Keratinocyte (primary cell): Measurements from ENCODE around the gene EPRS1. TPM values are rescaled to one million over a fixed set of nuclear protein-coding genes. Genes with fewer than 3 reads are reported as not detected.

Experiments used
- DNase-seq: peaks from one replicate; pipeline ENCODE4 v3.0.0-alpha.2; 2011; ENCODE audit warnings: low read depth, missing footprints, low spot score
- FAIRE-seq: peaks from 2 replicates; lab custom pipeline; 2011; peaks lifted over from hg19 to GRCh38; lab: Jason Lieb, UNC
- H2AFZ ChIP-seq: 2 replicates; pipeline ENCODE4 v1.6.0; 2012; ENCODE audit warnings: low read length, control low read depth, inconsistent platforms; ENCODE audit not compliant: control insufficient read depth
- H3K27ac ChIP-seq: 2 replicates; pipeline ENCODE4 v1.5.1; 2011; ENCODE audit warnings: low read length; ENCODE audit not compliant: control insufficient read depth, insufficient read depth
- H3K27me3 ChIP-seq: 3 replicates; pipeline ENCODE4 v1.6.0; 2011; ENCODE audit warnings: low read length; ENCODE audit not compliant: control insufficient read depth, insufficient read depth; ENCODE audit errors: extremely low read depth
- H3K36me3 ChIP-seq, 2 experiments: 2 replicates in 1 of 2; 3 replicates in 1 of 2; pipeline ENCODE4 v1.5.1; 2011; ENCODE audit warnings: low read length in 2 of 2, mild to moderate bottlenecking in 1 of 2; ENCODE audit not compliant: control insufficient read depth in 2 of 2, insufficient read depth in 2 of 2; ENCODE audit errors: extremely low read depth in 1 of 2
- H3K4me1 ChIP-seq: 3 replicates; pipeline ENCODE4 v1.5.1; 2011; ENCODE audit warnings: low read length; ENCODE audit not compliant: control insufficient read depth, insufficient read depth; ENCODE audit errors: extremely low read depth
- H3K4me2 ChIP-seq: 3 replicates; pipeline ENCODE4 v1.6.0; 2011; ENCODE audit warnings: low read depth, low read length; ENCODE audit not compliant: control insufficient read depth, insufficient read depth; ENCODE audit errors: extremely low read depth
- H3K4me3 ChIP-seq, 3 experiments: fragments of 200-600 bp in 1 of 3; sonication (generic) in 1 of 3; 2 replicates in 2 of 3; 3 replicates in 1 of 3; pipeline ENCODE4 v1.5.1; 2011 to 2016; ENCODE audit warnings: low read length in 3 of 3, mild to moderate bottlenecking in 3 of 3, control low read depth in 2 of 3, inconsistent platforms in 1 of 3, low read depth in 1 of 3, mixed read lengths in 1 of 3, mixed run types in 1 of 3, moderate library complexity in 1 of 3; ENCODE audit not compliant: control insufficient read depth in 2 of 3, insufficient read depth in 2 of 3; ENCODE audit errors: extremely low read depth in 1 of 3
- H3K79me2 ChIP-seq: 2 replicates; pipeline ENCODE4 v1.6.0; 2012; ENCODE audit warnings: low read length; ENCODE audit not compliant: control insufficient read depth, insufficient read depth
- H3K9ac ChIP-seq: 3 replicates; pipeline ENCODE4 v1.6.0; 2011; ENCODE audit warnings: low read length; ENCODE audit not compliant: control insufficient read depth, insufficient read depth; ENCODE audit errors: extremely low read depth
- H3K9me1 ChIP-seq: 3 replicates; pipeline ENCODE4 v1.6.0; 2011; ENCODE audit warnings: low read length; ENCODE audit not compliant: control insufficient read depth, insufficient read depth; ENCODE audit errors: extremely low read depth
- H3K9me3 ChIP-seq: 2 replicates; pipeline ENCODE4 v1.5.1; 2012; ENCODE audit warnings: low read depth, low read length; ENCODE audit not compliant: control insufficient read depth
- H4K20me1 ChIP-seq: 3 replicates; pipeline ENCODE4 v1.6.0; 2011; ENCODE audit warnings: low read length; ENCODE audit not compliant: control insufficient read depth, insufficient read depth; ENCODE audit errors: extremely low read depth
- EZH2 ChIP-seq: IDR thresholded peaks from one replicate; pipeline ENCODE4 v1.6.1; 2012; ENCODE audit warnings: inconsistent platforms, mild to moderate bottlenecking, low read length, moderate library complexity
- dilution Hi-C: fragments of 300-500 bp; cut with MboI; formaldehyde crosslinking; loops from one replicate; pipeline ENCODE4 v1.7.0; 2020; ENCODE audit warnings: low sequenced_read_pairs; ENCODE audit not compliant: extremely low pct_ligation_motif_present
- polyA plus RNA-seq, 5 experiments: library from polyadenylated mRNA; depleted of rRNA in 3 of 5; stranded (reverse) in 3 of 5; stranded (forward) in 1 of 5; unstranded in 1 of 5; fragments of >200 nt; gene quantifications; 1 replicate in 1 of 5; 2 replicates in 3 of 5; 3 replicates in 1 of 5; pipeline versions ENCODE4 v1.2.1 to v1.2.3, GENCODE V29; 2011 to 2012; ENCODE audit warnings: missing spikeins in 2 of 5, low read depth in 1 of 5, low replicate concordance in 1 of 5
- TF ChIP-seq, protein P1 (sequence below), 3 experiments: IDR thresholded peaks in 1 of 3; conservative IDR thresholded peaks in 1 of 3; optimal IDR thresholded peaks in 1 of 3; 2 replicates in 2 of 3; 3 replicates in 1 of 3; pipeline versions ENCODE3 to v1.5.1; 2011; ENCODE audit warnings: low read length in 3 of 3, mild to moderate bottlenecking in 3 of 3, moderate library complexity in 2 of 3, control low read depth in 1 of 3, inconsistent platforms in 1 of 3; ENCODE audit not compliant: insufficient read depth in 2 of 3; ENCODE audit errors: extremely low read depth in 1 of 3

EPRS1 gene
- polyA plus RNA-seq, 1 donor (not counting 4 experiments of a cell fraction or from before 2014, with no cell fraction given): 96.3 TPM

DNA sequence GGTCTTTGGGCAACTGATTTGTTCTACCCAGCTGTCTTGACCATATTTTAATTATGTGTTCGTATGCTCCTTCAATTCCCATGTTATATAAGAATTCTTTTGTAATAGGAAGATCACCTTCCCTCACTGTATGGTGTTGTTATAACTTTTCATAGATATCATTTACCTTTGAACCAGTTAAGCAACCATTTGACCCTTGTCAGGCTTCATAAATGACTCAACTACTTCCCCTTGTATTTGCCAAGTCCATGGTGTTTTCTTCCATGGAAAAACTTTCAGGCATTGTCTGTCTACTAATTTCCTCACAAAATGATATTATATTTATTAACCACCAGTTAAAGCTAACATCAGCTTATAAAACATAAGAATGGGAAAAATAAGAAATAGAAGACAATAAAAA is 38.2 kb upstream of the EPRS1 start:
- Histone ChIP-seq H3K4me3 (no peak overlapping the region), H3K9me3 (no peaks in the 10 kb centered on the region), H3K9ac (no peak overlapping the region), H3K27ac (no peak overlapping the region), H3K4me1 (no peaks in the 10 kb centered on the region), H3K36me3 (peaks cover 0 to 2% of the 10 kb centered on the region in 2 experiments), H2AFZ (no peak overlapping the region), H3K27me3 (no peaks in the 10 kb centered on the region), H4K20me1 (no peaks in the 10 kb centered on the region), H3K9me1 (no peaks in the 10 kb centered on the region), H3K79me2 (peaks cover 13% of the 10 kb centered on the region), H3K4me2 (no peak overlapping the region)
- dilution Hi-C loops: no loop called here
- no peak for FAIRE-seq
- DNase-seq: no peak
- TF ChIP-seq EZH2: no peak
- TF ChIP-seq, protein P1, sequence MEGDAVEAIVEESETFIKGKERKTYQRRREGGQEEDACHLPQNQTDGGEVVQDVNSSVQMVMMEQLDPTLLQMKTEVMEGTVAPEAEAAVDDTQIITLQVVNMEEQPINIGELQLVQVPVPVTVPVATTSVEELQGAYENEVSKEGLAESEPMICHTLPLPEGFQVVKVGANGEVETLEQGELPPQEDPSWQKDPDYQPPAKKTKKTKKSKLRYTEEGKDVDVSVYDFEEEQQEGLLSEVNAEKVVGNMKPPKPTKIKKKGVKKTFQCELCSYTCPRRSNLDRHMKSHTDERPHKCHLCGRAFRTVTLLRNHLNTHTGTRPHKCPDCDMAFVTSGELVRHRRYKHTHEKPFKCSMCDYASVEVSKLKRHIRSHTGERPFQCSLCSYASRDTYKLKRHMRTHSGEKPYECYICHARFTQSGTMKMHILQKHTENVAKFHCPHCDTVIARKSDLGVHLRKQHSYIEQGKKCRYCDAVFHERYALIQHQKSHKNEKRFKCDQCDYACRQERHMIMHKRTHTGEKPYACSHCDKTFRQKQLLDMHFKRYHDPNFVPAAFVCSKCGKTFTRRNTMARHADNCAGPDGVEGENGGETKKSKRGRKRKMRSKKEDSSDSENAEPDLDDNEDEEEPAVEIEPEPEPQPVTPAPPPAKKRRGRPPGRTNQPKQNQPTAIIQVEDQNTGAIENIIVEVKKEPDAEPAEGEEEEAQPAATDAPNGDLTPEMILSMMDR (optimal IDR thresholded peaks at IDR 0.05 in 1 of 3, IDR thresholded peaks at IDR 0.05 in 1 of 3, conservative IDR thresholded peaks at IDR 0.05 in 1 of 3; ENCODE audit: extremely low read depth in 1 of 3, insufficient read depth in 2 of 3, low read length in 3 of 3): no peak

DNA sequence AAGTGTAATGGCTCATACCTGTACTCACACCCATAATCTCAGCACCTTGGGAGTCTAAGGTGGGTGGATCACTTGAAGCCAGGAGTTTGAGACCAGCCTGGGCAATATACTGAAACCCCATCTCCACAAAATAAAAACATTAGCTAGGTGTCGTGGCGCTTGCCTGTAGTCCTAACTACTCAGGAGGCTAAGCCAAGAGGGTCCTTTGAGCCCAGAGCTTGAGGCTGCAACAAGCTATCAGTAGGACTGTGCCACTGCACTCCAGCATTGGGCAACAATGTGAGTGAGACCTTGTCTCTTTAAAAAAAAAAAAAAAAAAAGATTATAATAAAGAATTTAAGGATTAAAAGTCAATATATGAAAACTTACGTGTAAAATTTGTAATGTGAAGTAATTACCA is 31.6 kb upstream of the EPRS1 start:
- Histone ChIP-seq H3K27me3 (no peaks in the 10 kb centered on the region), H4K20me1 (no peaks in the 10 kb centered on the region), H3K9ac (no peak overlapping the region), H3K36me3 (peaks cover 0 to 2% of the 10 kb centered on the region in 2 experiments), H3K79me2 (peaks cover 4% of the 10 kb centered on the region), H3K4me2 (no peak overlapping the region), H3K4me3 (no peak overlapping the region), H3K9me1 (no peaks in the 10 kb centered on the region), H3K4me1 (no peaks in the 10 kb centered on the region), H3K9me3 (no peaks in the 10 kb centered on the region), H3K27ac (no peak overlapping the region), H2AFZ (no peak overlapping the region)
- FAIRE-seq: no peak
- DNase-seq: no peak
- dilution Hi-C loops: no loop called here
- no peak for TF ChIP-seq EZH2
- TF ChIP-seq, protein P1 (optimal IDR thresholded peaks at IDR 0.05 in 1 of 3, IDR thresholded peaks at IDR 0.05 in 1 of 3, conservative IDR thresholded peaks at IDR 0.05 in 1 of 3; ENCODE audit: extremely low read depth in 1 of 3, insufficient read depth in 2 of 3, low read length in 3 of 3): no peak
